Effector memory CD4-positive, alpha-beta T cell (primary cell): Measurements from ENCODE around the gene KCNAB3.

Source experiments
- DNase-seq, 3 donors: peaks; one replicate each; pipeline ENCODE4 v3.0.0-alpha.2; 2020
- H3K27ac ChIP-seq: 2 replicates; pipeline ENCODE4 v1.7.0; 2013; ENCODE audit warnings: mild to moderate bottlenecking, low read length, moderate library complexity; ENCODE audit not compliant: insufficient read depth, poor library complexity, severe bottlenecking
- H3K27me3 ChIP-seq: replicated peaks from 2 replicates; pipeline ENCODE4 v1.7.0; 2013; ENCODE audit warnings: mild to moderate bottlenecking, low read length; ENCODE audit not compliant: insufficient read depth, control insufficient read depth, poor library complexity, severe bottlenecking
- H3K36me3 ChIP-seq: 2 replicates; pipeline ENCODE4 v1.7.0; 2013; ENCODE audit warnings: mild to moderate bottlenecking, low read length, moderate library complexity; ENCODE audit not compliant: control insufficient read depth, insufficient read depth
- H3K4me1 ChIP-seq: 2 replicates; pipeline ENCODE4 v1.7.0; 2013; ENCODE audit warnings: low read length, mild to moderate bottlenecking; ENCODE audit not compliant: control insufficient read depth, insufficient read depth, poor library complexity, severe bottlenecking
- H3K4me3 ChIP-seq: 2 replicates; pipeline ENCODE4 v1.7.0; 2013; ENCODE audit warnings: low read length, low read depth, mild to moderate bottlenecking; ENCODE audit not compliant: insufficient read depth, poor library complexity, severe bottlenecking
- H3K9me3 ChIP-seq: 2 replicates; pipeline ENCODE4 v1.7.0; 2013; ENCODE audit warnings: mild to moderate bottlenecking, low read length, moderate library complexity; ENCODE audit not compliant: control insufficient read depth
- total RNA-seq, 3 donors: gene quantifications; one replicate each; lab custom pipeline; 2026; lab: John Stamatoyannopoulos, UW

Gene KCNAB3
- 3.3 to 8.1 (median 6.7) reads per million in 3 donors for total RNA-seq

- H3K4me1 ChIP-seq = peaks cover 29% of the 10 kb centered on the region
- DNase-seq = peak in 2 of 3 donors; percentile 53
- no peak within 1 kb of the TSS for H3K27ac ChIP-seq
- H3K4me3 ChIP-seq = no peak within 1 kb of the TSS
- peaks cover 7% of the 10 kb centered on the region for H3K36me3 ChIP-seq
- H3K27me3 ChIP-seq = no peaks in the 10 kb centered on the region
- H3K9me3 ChIP-seq = no peaks in the 10 kb centered on the region
These were observed at the start of gene KCNAB3 for GRCh38 chr17:7929158-7930023. Gene KCNAB3 (minus strand): TSS chr17:7929856. CDS start chr17:7929435, 421 bp downstream.

- H3K9me3 ChIP-seq = peaks cover 10% of the 10 kb centered on the region
- no peak overlapping the region for H3K4me3 ChIP-seq
- DNase-seq = no peak
- H3K27ac ChIP-seq = no peak overlapping the region
- no peaks in the 10 kb centered on the region for H3K4me1 ChIP-seq
- no peaks in the 10 kb centered on the region for H3K27me3 ChIP-seq
- H3K36me3 ChIP-seq = no peaks in the 10 kb centered on the region
These were observed 48.1 kb upstream of the KCNAB3 start for GRCh38 chr17:7977805-7978204.

GRCh38 chr17:7977039-7977438, 47.4 kb upstream of the KCNAB3 start:
- DNase-seq = no peak
- H3K27me3 ChIP-seq = no peaks in the 10 kb centered on the region
- no peaks in the 10 kb centered on the region for H3K36me3 ChIP-seq
- no peaks in the 10 kb centered on the region for H3K4me1 ChIP-seq
- H3K4me3 ChIP-seq = no peak overlapping the region
- peaks cover 10% of the 10 kb centered on the region for H3K9me3 ChIP-seq
- H3K27ac ChIP-seq = no peak overlapping the region

GRCh38 chr17:7974638-7975131, 45.0 kb upstream of the KCNAB3 start:
- Histone ChIP-seq H3K9me3 (peaks cover 10% of the 10 kb centered on the region), H3K4me1 (no peaks in the 10 kb centered on the region), H3K36me3 (no peaks in the 10 kb centered on the region), H3K4me3 (no peak overlapping the region), H3K27ac (no peak overlapping the region), H3K27me3 (no peaks in the 10 kb centered on the region)
- no peak for DNase-seq

GRCh38 chr17:7972131-7972785, 42.6 kb upstream of the KCNAB3 start:
- Histone ChIP-seq H3K27ac (no peak overlapping the region), H3K27me3 (no peaks in the 10 kb centered on the region), H3K36me3 (no peaks in the 10 kb centered on the region), H3K4me3 (no peak overlapping the region), H3K9me3 (peaks cover 10% of the 10 kb centered on the region), H3K4me1 (no peaks in the 10 kb centered on the region)
- DNase-seq = no peak

GRCh38 chr17:7971651-7972050, 42.0 kb upstream of the KCNAB3 start:
- no peak for DNase-seq
- Histone ChIP-seq H3K36me3 (no peaks in the 10 kb centered on the region), H3K27me3 (no peaks in the 10 kb centered on the region), H3K4me1 (no peaks in the 10 kb centered on the region), H3K27ac (no peak overlapping the region), H3K9me3 (peaks cover 10% of the 10 kb centered on the region), H3K4me3 (no peak overlapping the region)

GRCh38 chr17:7969433-7969832, 39.8 kb upstream of the KCNAB3 start:
- no peaks in the 10 kb centered on the region for H3K27me3 ChIP-seq
- no peak overlapping the region for H3K27ac ChIP-seq
- H3K9me3 ChIP-seq = peaks cover under 1% of the 10 kb centered on the region
- H3K4me1 ChIP-seq = no peaks in the 10 kb centered on the region
- no peaks in the 10 kb centered on the region for H3K36me3 ChIP-seq
- no peak for DNase-seq
- no peak overlapping the region for H3K4me3 ChIP-seq

GRCh38 chr17:7967751-7968150, 38.1 kb upstream of the KCNAB3 start:
- Histone ChIP-seq H3K4me1 (no peaks in the 10 kb centered on the region), H3K9me3 (no peaks in the 10 kb centered on the region), H3K27me3 (no peaks in the 10 kb centered on the region), H3K4me3 (no peak overlapping the region), H3K27ac (no peak overlapping the region), H3K36me3 (no peaks in the 10 kb centered on the region)
- DNase-seq = no peak

GRCh38 chr17:7961421-7961820, 31.8 kb upstream of the KCNAB3 start:
- Histone ChIP-seq H3K4me3 (no peak overlapping the region), H3K27ac (no peak overlapping the region), H3K9me3 (no peaks in the 10 kb centered on the region), H3K36me3 (no peaks in the 10 kb centered on the region), H3K27me3 (peaks cover 3% of the 10 kb centered on the region), H3K4me1 (no peaks in the 10 kb centered on the region)
- no peak for DNase-seq
